SK-N-SH treated with all-trans-retinoic acid at 6 μM for 48 hours (cell line): ENCODE measurements around the gene FCER1G.
"Not testable (repeated sequence)": the region's sequence is repeated elsewhere in the genome, so short reads cannot be mapped to it uniquely, and the experiment has no call there.

Experiments used
- BACH2 ChIP-seq: fragments of 250-450 bp; sonication (Bioruptor Pico); IDR thresholded peaks from 2 replicates; pipeline ENCODE4 v1.9.0; 2021; ENCODE audit warnings: mild to moderate bottlenecking, borderline replicate concordance
- CSDC2 ChIP-seq: fragments of 250-450 bp; sonication (Bioruptor Pico); IDR thresholded peaks from 2 replicates; pipeline ENCODE4 v1.5.0; 2020; ENCODE audit warnings: mild to moderate bottlenecking, moderate library complexity
- RARB ChIP-seq: fragments of 250-450 bp; sonication (Bioruptor Pico); IDR thresholded peaks from 2 replicates; pipeline ENCODE4 v1.8.0; 2021; ENCODE audit warnings: mild to moderate bottlenecking, moderate library complexity
- SNAI2 ChIP-seq: fragments of 250-450 bp; sonication (Bioruptor Pico); IDR thresholded peaks from 2 replicates; pipeline ENCODE4 v1.5.0; 2020; ENCODE audit warnings: mild to moderate bottlenecking, moderate library complexity
- TOX ChIP-seq: fragments of 250-450 bp; sonication (Bioruptor Pico); IDR thresholded peaks from 2 replicates; pipeline ENCODE4 v1.8.0; 2021; ENCODE audit warnings: mild to moderate bottlenecking, moderate library complexity, borderline replicate concordance
- ZC3H10 ChIP-seq: fragments of 250-450 bp; sonication (Bioruptor Pico); IDR thresholded peaks from 2 replicates; pipeline ENCODE4 v1.5.1; 2021; ENCODE audit warnings: mild to moderate bottlenecking, moderate library complexity
- ZFP3 ChIP-seq: fragments of 250-450 bp; sonication (Bioruptor Pico); IDR thresholded peaks from 2 replicates; pipeline ENCODE4 v1.5.0; 2020; ENCODE audit warnings: mild to moderate bottlenecking, moderate library complexity
- ZNF70 ChIP-seq: fragments of 450-650 bp; formaldehyde crosslinking; IDR thresholded peaks from 2 replicates; pipeline ENCODE4 v1.5.0; 2020; ENCODE audit warnings: mild to moderate bottlenecking, moderate library complexity

DNA sequence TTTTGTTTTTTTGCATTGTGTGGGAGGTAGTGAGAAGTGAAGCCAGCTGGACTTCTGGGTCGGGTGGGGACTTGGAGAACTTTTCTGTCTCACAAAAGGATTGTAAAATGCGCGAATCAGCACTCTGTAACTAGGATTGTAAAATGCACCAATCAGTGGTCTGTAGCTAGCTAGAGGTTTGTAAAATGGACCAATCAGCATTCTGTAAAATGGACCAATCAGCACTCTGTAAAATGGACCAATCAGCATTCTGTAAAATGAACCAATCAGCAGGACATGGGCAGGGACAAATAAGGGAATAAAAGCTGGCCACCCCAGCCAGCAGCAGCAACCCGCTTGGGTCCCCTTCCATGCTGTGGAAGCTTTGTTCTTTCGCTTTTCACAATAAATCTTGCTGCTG, 35.0 kb downstream of the FCER1G start:
- not testable (repeated sequence) for TF ChIP-seq RARB (CRISPR knock-in tag); TOX; SNAI2; BACH2 (CRISPR knock-in tag); ZFP3 (CRISPR knock-in tag); CSDC2 (CRISPR knock-in tag); ZC3H10 (CRISPR knock-in tag); ZNF70 (CRISPR knock-in tag)
